ENCODE results near the gene POLQ.
"Not testable (repeated sequence)": the region's sequence is repeated elsewhere in the genome, so short reads cannot be mapped to it uniquely, and the experiment has no call there.

Gene POLQ

GRCh38 chr3:121514496-121514895 is 31.3 kb downstream of the POLQ start:
- DNase-seq (ENCODE audit: low read depth in 2 of 2, low spot score in 1 of 2): no peak

- DNase-seq (ENCODE audit: low read depth in 2 of 2, low spot score in 1 of 2): no peak
Observed at GRCh38 chr3:121508389-121508788, 37.4 kb downstream of the POLQ start.

DNA sequence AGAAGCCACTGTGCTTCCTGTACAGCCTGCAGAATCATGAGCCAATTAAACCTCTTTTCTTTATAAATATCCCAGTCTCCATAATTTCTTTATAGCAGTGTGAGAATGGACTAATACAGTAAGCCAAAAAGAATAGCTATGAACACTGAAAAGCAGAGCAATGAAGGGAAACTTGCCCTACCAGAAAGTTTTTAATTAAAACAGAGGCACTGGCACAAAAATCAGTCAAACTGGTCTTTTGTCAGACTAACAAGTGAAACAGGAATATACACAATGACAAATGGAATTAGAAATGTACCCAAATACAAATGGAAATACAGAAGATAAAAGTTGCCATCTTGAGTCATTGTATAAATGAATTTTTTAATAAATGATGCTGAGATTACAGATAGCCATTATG is 40.5 kb downstream of the POLQ start:
- DNase-seq (ENCODE audit: low read depth in 2 of 2, low spot score in 1 of 2): no peak

DNA sequence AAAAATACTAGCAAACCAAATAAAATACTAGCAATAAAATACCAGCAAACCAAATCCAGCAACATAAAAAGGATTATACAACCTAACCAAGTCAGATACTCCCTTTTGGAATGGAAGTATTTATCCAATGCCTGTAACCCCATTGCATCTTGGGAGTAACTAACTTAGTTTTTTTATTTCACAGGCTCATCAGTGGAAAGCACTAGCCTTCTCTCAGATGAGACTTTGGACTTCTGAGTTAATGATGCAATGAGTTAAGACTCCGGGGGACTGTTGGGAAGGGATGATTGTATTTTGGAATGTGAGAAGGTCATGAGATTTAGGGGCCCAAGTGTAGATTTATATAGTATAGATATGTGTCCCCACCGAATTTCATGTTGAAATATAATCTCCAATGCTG is 41.2 kb downstream of the POLQ start:
- DNase-seq (ENCODE audit: low read depth in 2 of 2, low spot score in 1 of 2): no peak

DNA sequence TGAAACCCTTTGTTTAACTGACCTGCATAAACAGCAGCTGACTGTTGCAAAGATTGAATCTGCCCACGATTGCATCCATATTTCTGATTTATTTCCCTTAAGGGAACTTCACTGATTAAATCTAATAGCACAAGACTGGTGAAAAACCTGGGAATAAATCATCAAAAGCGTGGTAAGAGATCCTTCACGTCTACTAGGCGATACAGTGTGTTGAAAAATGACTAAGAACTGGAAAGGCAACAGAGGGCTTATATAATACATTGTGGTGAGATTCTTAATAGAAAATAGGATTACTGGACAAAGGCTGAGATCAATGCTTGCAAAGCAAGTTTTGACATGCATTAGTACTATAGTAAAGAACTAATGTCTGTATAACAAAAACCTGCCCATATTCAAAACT is 49.0 kb downstream of the POLQ start:
- no peak for DNase-seq (ENCODE audit: low read depth in 2 of 2, low spot score in 1 of 2)

- no peak for DNase-seq (ENCODE audit: low read depth in 2 of 2, low spot score in 1 of 2)
Observed at GRCh38 chr3:121493431-121493830, 52.4 kb downstream of the POLQ start.

DNA sequence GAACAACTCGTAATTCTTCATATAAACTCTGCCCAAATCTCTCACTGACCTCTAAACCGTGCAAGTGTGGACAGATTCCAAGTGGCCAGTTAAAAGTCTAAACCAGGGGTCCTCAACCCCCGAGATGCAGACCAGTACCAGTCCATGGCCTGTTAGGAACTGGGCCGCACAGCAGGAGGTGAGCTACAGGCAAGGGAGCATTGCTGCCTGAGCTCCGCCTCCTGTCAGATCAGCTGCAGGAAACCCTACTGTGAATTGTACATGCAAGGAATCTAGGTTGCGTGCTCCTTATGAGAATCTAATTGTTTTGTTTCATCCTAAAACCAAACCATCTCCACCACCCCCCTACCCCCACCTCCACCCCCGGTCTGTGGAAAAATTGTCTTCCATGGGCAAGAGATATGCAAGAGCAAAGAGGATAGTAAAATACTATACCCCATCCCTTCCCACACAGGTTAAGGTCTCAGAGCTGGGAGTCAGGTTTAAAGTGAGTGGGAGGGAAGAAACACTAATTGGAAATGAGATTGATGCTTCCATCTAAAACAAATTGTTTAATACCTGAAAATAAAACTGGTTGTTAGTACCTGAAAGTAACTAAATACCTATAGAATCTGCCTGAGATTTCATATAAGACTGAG is 54.0 kb downstream of the POLQ start:
- no peak for DNase-seq (ENCODE audit: low read depth in 2 of 2, low spot score in 1 of 2)

DNA sequence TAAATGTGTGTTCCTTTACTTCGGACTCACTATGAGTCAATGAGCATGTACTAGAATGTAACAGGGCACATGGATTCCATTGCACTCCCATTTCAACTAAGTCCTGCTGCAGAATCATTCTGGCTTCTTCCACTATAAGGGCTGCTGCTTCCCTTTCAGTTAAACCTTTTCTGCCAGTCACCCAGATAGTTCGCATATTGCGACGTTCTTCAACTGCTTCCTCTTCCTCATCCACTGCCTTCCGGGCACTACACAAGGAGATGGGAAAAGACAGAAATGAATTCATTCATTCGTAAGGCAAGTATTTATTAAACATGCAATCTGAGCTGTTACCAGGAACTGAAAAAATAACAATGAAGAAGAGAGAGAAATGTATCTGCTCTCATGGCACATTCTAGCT is 55.6 kb downstream of the POLQ start:
- DNase-seq (ENCODE audit: low read depth in 2 of 2, low spot score in 1 of 2): no peak

- DNase-seq (ENCODE audit: low read depth in 2 of 2, low spot score in 1 of 2): no peak
Observed at GRCh38 chr3:121488628-121489027, 57.2 kb downstream of the POLQ start.

DNA sequence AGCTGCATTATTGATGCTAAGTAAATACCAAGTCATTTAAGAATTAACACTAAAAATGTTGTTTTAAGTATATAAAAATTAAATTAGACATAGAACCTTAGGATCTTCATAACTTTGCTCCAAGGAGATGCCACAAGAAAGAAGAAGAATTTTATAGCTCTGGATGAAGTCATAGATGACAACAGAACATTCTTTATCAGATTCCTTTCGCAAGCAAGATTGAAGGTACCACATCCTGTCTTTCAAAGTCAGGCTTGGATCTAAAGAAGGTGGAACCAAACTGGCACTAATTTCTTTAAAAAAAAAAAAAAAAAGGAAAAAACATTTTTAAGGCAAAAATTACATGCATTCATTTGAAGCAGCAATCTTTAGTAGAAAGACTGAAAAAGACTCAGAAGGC is 62.5 kb downstream of the POLQ start:
- DNase-seq (ENCODE audit: low read depth in 2 of 2, low spot score in 1 of 2): no peak

DNA sequence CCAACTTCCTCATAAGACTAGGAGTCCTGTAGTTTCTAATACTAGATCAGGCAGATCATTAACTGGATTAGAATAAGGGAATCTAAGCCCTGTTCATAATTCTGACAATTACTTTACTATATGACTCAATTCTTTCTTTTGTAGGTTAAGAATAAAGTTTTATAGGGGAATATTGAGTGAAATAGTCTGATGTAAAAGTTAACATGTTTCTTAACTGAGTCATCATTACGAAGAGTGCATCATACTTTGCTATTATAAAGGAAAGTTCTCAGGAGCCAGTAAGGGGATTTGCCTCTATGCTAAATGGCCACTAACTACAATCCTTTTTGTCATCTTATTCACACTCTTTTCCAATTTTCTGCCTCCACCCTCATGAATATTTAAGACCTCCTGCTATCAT is 63.1 kb downstream of the POLQ start:
- DNase-seq (ENCODE audit: low read depth in 2 of 2, low spot score in 1 of 2): no peak

GRCh38 chr3:121481106-121481880 is 64.5 kb downstream of the POLQ start:
- DNase-seq (ENCODE audit: low read depth in 2 of 2, low spot score in 1 of 2): no peak

DNA sequence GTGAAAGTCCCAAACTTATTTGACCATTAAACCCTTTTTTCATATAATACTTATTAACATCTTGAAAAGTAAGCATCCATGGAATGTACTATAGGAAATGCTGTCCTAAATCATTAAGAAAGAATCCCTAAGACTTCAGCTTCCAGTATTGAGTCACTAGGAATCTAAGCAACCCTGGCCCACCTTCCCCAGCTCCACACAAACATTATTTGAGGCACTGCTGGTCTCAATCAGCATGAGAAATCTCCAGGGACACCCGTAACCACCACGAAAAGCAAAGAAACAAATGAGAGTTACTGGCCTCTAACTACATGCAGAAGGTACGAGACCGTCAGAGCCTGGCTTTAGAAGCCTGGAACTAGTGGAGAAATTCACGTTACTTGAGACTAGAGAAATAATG is 68.2 kb downstream of the POLQ start:
- DNase-seq (ENCODE audit: low read depth in 2 of 2, low spot score in 1 of 2): no peak

- DNase-seq (ENCODE audit: low read depth in 2 of 2, low spot score in 1 of 2): no peak
Observed at GRCh38 chr3:121473001-121473400, 72.8 kb downstream of the POLQ start.

DNA sequence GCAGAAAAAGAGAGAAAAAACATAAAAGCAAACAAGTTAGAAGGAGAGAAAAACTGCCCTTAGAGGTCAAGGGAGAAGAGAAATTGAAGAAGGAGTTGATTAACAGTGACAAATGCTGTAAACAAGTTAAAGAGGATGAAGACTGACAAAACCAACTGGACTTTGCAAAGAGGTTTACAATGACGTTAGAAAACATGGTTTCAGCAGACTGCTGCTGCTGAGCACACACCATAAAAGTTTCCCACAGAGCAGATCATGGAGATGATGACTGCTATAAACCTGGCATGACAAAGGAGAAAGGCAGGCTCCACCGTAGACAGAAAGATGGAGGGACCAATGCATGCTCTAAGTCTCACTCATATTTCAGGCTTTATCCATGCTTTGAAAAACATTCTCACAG is 78.7 kb downstream of the POLQ start:
- no peak for DNase-seq (ENCODE audit: low read depth in 2 of 2, low spot score in 1 of 2)

DNA sequence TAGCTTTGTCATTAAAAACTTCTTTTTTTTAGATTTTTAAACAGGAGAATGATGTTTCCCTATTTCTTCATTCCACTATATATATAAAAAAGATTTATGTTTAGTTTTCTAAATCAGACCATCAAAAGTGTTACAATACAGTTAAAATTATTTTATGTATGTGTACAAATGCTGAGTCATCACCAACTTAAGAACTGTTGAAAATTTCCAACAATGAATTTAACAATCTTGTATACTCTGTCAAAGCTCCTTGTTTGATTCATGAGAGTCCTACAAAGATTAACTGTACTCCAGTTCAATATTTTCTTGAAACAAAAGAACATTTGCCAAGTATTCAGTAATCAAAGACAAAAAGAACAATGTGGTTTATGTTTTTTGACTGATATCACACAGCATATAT is 82.0 kb downstream of the POLQ start:
- DNase-seq (ENCODE audit: low read depth in 2 of 2, low spot score in 1 of 2): no peak

- no peak for DNase-seq (ENCODE audit: low read depth in 2 of 2, low spot score in 1 of 2)
Observed at GRCh38 chr3:121462565-121462964, 83.2 kb downstream of the POLQ start.

DNA sequence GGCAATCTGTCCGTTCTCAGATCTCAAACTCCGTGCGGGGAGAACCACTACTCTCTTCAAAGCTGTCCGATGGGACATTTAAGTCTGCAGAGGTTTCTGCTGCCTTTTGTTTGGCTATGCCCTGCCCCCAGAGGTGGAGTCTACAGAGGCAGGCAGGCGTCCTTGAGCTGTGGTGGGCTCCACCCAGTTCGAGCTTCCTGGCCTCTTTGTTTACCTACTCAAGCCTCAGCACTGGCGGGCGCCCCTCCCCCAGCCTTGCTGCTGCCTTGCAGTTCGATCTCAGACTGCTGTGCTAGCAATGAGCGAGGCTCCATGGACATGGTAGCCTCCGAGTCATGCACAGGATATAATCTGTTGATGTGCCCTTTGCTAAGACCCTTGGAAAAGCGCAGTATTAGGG is 94.0 kb downstream of the POLQ start:
- DNase-seq (ENCODE audit: low read depth in 2 of 2, low spot score in 1 of 2): not testable (repeated sequence)

- DNase-seq (ENCODE audit: low read depth in 2 of 2, low spot score in 1 of 2): no peak
Observed at GRCh38 chr3:121443456-121443855, 102.3 kb downstream of the POLQ start.

DNA sequence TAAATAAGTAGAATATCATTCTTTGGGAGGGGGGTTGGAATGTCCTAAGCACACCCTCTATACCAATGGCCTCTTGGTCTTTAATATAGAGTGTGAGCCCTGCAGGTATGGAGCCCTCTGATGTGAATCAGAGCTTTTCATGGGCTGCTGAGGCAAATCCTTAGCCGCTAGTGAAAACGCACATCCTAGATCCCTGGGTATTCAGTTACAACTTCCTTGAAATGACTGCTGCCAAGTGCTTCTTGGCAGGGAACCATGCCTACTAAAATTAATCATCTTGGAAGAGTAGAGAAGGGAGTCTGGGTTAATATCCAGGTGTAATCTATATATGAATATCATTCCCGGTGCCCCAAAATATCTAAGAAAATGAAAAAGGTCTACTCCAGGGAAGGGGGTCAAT is 109.1 kb downstream of the POLQ start:
- DNase-seq (ENCODE audit: low read depth in 2 of 2, low spot score in 1 of 2): no peak

GRCh38 chr3:121436074-121436473 is 109.7 kb downstream of the POLQ start:
- no peak for DNase-seq (ENCODE audit: low read depth in 2 of 2, low spot score in 1 of 2)

DNA sequence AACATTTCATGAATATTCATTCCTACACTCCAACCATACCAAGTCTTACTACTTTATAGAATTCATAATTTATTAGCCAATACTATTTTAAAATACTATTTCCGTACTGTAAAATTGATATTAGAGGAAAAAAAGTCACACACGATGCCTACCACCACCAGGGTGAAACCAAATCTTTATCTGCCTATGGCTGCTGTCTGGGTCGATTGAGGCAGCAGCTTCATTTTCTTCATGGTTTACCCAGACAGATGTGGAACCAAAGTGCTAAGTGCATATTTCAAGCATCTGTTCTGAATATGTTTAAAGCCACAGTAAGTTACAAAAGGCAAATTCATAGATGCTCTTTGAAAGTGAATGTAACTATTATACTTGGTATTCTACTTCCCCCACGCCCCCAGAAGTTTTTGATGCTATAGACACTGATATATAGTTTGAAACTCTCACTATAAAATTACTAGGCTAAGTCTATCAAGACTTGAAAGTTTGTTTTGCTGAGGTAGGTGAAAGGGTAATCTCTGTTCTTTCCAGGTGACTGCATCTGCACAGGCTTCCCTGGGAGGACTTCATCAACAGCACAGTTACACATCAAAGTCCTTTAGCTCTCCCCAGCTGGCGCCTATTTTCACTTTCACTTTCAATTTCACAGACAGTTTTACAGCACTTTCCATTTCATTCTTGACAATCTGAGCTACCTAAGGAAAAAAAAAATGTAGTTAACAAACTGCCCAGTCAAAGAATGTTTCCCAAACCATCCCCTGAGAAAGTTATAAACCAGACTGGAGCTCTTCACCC is 113.9 kb downstream of the POLQ start:
- peak; percentile 7 to 12 for DNase-seq (ENCODE audit: low read depth in 2 of 2, low spot score in 1 of 2)
